HG03457 (cell line): ENCODE results near the gene PPDPF.
"Not testable (repeated sequence)": the region's sequence is repeated elsewhere in the genome, so short reads cannot be mapped to it uniquely, and the experiment has no call there.

Source experiments
- ATAC-seq: cut with Tn5 transposase; IDR thresholded peaks from one replicate; pipeline ENCODE4 v1.9.1; 2021; ENCODE audit warnings: moderate number of reproducible peaks; ENCODE audit not compliant: unreplicated experiment

The PPDPF gene

DNA sequence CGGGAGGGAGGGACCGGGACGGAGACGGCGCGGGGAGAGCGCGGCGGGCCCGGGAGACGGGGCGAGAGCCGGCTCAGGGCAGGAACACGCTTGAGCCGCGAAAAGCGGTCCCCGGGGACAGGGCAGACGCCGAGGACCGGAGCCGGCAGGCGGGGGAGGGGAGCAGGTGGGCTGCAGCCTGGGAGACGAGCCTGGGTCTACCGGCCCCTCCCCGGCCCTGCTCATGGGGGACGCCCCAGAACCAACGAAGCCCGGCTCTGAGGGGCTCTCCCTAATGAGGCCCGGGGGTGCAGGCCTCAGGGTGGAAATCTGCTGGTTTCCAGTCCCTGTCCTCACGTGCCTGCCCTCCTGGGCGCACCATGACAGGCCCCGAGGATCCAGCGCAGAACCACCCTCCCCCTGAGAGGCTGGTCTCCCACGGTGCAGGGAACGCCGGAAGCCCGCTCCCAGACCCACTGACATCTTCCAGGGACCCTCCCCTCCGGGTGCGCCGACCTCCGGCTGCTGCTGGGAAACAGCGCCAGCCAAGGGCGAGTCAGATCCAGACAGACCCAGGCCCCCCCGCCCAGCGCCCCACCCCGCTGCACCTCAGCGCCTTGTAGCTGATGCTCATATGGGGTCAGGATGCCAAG is 21.1 kb upstream of the PPDPF start:
- no peak for ATAC-seq

DNA sequence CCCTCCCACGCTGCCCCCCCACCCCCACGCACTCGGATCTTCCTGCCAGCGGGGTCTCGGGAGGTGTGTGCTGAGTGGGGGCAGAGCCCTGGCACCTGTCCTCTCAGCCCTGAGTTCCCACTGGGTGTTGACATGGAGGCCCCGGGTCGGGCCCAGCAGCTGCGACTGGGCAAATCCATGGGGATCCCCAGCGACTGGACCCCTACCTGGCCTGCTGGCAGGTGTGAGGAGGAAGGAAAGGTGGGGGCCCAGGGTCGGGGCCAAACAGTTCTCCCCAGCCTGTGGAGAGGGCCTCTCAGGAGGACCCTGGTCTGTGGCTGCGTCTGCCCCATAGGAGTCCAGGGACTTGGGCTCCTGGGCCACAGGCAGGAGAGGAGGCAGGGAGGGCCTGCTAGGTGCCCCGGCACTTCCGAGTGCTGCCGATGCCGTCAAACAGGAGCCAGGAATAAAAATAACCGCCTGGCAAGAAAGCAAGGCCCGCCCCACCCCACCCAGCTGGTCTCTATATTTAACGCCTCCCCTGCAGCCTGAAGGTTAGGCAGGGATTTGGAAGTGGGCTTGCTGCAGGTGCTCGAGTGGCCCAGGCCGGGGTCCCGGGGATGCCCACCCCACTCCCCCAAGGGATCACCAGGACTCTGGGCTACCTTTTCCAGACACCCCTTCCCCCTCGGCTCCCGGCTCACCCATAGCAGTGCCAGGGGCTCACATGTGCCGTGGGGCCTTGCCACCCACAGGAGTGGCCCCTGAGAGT is 20.2 kb upstream of the PPDPF start:
- ATAC-seq, result no peak

DNA sequence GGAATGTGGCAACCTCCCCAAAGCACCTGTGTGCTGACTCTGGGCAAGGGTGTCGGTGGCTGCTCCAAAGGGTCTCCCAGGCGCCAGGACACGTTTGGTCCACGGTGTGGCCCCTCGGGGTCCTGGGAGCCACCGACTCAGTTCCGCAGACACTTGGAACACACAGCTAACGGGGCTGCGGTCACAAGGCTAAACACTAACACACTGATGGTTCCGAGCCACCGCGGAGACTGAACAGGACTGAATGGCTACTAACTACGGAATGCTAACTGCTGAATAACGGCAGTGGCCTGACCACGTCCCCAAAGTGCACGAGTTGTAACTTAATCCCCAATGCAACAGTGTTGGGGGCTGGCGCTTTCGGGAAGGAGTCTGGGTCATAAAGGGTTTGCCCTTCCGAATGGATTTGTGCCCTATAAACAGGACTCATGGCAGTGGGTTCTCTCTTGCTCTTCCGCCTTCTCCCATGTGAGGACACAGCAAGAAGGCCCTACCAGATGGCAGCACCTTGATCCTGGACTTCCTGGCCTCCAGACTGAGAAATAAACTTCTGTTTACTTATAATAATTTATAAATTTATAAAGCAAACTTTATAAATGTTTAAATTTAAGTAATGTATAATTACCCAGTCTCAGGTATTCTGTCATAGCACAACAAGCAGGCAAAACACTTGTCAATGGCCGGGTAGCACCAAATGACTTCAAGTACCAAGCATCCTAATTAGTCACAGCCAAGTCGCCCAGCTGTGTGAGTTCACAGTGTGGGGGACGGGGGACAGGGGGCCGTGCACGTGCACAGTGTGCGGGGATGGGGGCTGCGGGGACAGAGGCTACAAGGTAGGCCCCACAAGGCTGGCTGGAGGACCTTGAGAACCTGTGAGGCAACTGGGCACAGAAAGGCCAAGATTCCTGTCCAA is 19.4 kb upstream of the PPDPF start:
- no peak for ATAC-seq

DNA sequence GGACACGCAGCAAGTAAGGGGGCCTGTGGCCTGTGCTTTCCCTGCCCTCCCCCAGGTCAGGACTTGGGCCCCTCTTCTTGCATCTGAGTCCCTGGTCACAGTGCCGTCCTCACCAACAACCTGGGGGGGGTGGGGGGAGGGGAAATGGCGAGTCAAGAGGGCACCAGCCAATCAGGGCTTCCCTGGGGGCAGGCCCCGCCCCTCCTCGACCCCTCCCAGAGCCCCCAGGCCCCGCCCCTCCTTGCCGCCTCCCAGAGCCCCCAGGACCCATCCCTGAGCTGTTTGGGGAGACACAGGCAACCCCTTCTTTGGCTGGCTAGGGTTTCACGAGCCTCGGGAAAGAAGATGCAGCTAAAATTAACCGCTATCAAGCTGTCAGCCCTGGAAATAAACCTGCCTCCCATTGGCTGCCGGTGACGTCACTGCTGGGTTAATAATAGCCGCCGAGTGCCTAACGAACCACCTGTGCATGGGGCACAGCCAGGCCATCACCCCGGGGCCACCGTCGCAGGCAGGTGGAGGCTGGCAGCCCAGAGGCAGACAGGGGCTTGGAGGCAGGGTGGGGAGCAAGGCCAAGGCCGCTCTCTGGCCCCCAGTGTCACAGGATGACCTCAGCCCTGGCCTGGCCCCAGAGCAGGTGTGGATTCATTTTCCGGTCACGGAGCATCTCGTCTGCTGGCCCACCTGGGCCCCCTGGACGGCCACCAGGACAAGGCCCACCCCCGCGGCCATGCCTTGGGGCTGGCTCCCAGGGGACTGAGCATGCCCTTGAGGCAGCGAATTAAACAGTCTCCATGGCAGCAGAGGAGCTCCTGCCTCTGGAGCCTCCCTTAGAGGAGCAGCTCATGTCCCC is 18.5 kb upstream of the PPDPF start:
- ATAC-seq, result no peak

DNA sequence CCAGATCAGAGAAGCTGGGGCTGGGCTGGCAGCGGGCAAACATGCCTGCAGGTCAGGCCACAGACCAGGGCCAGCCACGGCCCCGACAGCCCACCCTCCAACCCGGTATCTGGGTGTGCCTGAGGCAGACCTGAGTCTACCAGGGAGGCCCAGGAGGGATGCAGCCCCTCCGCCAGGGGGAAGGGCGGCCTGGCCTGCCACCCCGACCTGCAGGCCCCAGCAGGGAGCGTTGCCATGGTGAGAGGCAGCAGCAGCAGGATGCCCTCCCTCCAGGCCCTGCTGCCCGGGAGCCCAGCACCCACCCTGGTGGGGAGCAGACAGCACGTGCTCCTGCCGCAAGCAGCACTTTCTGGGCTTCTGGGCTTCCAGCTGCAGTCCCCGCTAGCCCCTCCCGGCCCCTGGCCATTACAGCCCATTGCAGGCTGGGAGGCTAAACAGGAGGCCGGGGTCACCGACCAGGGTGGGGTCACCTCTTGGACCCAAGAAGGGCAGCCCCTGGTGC is 17.8 kb upstream of the PPDPF start:
- ATAC-seq, result no peak

DNA sequence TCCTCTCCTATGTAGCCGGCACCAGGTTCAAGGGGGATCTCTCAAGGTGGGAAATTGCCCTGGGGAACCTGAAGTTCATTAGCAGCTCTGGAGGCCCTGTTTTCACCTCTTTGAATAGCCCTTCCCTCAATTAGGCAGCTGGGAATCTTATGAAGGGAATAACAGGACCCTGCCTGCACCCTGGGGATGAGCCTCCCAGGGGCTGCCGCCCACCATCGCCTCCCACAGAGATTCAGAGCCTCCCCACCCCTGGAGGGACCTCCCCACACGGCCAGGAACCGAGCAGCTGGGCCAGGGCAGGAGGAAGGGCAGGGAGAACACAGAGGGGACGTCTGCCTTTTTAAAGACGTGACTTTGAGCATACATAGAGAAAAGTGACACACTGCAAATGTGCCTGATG is 17.0 kb upstream of the PPDPF start:
- no peak for ATAC-seq

DNA sequence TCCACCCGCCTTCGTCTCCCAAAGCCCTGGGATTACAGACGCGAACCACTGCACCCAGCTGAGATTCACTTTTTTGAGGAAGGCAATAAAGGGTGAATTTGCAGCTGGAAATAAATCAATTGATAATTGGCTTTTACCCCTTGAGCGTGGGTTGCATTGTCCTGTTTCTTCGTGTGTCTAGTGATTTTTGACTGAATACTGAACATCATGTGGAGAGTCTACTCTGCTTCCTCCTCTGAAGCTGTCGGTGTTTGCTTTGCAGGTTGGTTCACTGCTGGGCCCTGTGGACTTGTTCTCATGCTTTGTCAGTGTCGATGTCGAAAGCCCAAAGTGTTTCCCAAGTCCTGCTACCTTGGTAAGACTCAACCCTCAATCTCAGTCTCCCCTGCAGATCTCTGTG is 15.9 kb upstream of the PPDPF start:
- ATAC-seq, result no peak

DNA sequence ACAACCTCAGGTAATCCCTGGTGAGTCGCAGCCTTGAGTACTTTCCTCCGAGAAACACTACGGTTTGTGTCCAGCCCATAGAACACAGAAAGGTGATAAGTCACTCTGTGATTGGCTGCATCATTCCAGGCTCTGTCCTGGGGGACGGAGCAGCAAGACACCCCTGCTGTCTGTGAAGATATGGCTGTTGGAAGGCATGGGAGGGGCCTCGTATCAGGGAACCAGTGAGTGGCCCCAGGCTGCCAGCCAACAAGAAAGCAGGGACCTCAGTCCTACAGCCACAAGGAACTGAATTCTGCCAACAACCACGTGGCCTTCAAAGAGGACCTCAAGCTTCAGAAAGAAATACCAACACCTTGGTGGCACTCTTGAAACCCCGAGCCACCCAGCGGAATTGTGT is 15.3 kb upstream of the PPDPF start:
- ATAC-seq, result no peak

DNA sequence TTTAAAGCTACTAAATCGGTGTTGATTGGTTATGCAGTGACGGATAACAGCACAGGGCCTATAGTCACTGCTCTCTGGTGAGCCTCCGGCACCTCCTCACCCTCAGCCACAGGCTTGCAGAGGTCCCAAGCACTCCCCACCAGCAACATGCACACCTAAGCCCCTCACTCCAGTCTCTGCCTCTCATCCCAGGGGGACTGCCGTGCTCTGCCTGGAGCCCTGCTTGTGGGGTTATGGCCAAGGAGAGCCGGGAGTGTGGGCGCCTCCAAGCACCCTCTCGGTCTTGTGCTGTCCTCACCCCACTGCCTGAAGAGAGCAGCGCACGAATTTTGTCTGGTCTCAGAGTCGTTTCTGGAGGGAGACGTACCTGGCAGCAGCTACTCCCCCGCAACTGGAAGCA is 14.8 kb upstream of the PPDPF start:
- ATAC-seq, result no peak

DNA sequence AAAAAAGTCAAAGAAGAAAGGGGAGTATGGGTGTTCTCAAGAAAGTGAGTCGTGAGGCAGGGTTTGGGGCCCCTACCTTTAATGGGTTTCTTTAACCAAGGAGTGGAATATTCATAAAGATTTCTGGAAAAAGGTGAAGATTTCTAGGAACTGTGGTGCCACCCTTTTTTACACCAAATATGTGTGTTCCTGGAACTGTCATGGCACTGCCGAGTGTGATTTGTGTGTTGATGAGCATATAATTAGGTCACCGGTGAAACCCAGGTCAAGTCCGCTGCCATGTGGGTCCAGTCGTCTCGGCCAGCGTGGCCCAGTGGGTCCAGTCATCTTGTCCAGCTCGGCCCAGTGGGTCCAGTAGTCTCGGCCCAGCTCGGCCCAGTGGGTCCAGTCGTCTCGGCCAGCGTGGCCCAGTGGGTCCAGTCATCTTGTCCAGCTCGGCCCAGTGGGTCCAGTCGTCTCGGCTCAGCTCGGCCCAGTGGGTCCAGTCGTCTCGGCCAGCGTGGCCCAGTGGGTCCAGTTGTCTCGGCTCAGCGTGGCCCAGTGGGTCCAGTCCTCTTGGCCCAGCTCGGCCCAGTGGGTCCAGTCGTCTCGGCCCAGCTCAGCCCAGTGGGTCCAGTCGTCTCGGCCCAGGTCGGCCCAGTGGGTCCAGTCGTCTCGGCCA is 13.4 kb upstream of the PPDPF start:
- no peak for ATAC-seq

DNA sequence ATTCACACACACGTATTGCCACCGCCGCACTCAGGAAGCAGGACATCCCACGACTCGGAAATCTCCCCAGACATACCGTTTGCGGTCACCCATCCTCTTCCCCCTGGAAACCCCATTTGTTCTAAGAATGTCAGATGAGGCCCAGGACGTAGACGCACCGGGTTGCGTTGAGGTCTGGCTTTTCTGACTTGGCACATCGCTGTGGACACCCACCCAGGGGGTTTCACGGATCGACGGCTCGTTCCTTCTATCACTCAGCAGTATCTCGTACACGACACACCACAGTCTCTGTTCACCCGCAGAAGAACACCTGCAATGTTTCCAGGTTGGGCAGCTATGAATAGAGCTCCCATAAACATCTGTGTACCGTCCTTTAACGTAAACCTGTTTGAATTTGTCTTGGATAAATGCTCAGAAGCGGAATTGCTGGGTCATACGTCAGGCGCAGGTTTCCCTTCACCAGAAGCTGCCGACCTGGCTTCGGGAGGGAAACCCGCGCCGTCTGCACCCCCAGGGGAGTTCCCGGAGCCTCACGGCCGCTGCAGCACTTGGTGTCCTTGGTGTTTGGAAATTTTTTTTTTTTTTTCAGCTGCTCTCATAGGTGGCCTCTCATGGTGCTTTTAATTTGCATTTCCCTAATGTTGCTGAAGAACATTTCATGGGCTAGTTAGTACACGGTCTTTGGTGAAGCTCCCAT is 12.3 kb upstream of the PPDPF start:
- no peak for ATAC-seq

DNA sequence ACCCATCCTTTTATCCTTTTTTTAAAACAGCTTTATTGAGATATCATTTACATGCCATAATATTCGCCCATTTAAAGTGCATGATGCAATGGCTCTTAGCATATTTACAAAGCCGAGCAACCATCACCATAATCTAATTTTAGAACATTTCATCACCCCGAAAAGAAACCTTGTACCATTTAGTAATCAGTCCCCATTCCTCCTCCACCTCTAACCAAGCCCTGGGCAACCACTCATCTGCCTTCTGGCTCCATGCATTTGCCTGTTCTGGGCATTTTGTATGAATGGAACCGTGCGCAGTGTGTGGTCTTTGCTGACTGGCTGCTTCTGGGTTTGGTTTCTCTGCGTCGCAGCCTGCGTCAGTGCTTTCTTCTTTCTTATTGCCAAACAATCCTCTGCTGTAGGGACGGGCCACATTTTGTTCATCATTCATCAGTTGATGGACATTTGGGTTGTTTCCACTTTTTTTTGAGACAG is 11.4 kb upstream of the PPDPF start:
- ATAC-seq, result no peak

DNA sequence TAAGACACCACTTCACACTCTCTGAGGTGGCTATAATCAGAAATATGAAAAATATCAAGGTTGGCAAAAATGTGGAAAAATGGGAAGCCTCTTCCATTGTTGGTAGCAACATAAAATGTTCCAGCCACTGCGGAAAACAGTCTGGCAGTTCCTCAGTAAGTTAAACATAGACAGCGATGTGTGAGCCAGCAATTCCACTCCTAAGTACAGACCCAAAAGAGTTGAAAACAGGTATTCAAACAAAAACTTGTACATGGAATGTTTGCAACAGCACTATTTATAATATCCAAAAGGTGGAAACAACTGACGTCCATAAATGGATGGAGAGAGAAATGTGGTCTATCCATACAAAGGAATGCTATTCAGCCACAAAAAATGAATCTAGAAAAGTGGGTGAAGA is 7.4 kb upstream of the PPDPF start:
- ATAC-seq, result no peak

DNA sequence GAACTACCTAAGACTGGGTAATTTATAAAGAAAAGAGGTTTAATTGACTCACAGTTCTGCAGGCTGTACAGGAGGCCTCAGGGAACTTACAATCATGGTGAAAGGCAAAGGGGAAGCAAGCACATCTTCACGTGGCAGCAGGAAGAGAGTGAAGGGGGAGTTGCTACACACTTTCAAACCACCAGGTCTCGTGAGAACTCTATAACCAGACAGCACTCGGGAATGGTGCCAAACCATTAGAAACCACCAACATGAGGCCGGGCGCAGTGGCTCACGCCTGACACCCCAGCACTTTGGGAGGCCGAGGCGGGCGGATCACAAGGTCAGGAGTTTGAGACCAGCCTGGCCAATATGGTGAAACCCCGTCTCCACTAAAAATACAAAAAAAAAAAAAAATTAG is 6.0 kb upstream of the PPDPF start:
- not testable (repeated sequence) for ATAC-seq

DNA sequence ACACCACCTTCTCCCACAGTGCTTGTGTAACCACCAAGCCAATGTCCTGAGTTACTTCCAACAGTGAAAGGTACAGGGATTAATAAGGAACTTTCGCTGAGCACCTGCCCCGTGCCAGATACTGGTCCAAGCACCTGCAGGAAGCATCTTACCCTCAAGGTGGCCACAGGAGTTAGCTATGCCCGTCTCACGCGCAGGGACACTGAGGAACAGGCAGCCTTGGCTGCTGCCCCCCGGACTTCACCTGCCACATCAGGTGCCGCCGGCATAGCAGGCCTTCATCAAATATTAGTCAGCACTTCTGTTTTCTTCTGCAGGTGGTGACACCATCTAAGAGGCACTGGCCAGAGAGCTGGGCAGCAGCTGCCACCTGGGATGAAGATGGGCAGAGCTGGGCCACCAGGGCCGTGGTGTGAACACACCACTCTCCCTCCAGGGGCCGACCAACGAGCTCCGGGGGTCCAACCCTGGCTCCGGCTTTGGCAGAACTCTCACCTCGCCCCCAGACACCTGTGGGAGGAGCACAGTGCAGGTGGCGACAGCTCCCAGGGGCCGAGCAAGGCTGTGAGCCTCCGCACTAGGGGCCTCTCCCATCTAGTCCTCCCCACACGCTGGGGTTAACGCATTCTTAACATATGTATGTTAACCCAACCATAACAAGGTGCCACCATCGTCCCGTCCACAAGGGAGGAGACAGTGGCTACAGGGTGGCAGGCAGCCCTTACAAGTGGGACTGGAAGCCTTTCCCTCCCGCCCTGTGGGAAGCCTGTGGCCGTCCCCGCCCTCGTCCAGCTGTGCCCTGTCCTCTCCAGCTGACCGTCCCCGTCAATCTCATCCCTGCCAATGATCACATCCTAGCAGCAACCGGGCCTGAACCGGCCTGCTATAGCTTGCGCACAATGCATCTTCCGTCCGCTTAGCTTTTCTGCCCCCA is 2.9 kb upstream of the PPDPF start:
- ATAC-seq, result no peak

DNA sequence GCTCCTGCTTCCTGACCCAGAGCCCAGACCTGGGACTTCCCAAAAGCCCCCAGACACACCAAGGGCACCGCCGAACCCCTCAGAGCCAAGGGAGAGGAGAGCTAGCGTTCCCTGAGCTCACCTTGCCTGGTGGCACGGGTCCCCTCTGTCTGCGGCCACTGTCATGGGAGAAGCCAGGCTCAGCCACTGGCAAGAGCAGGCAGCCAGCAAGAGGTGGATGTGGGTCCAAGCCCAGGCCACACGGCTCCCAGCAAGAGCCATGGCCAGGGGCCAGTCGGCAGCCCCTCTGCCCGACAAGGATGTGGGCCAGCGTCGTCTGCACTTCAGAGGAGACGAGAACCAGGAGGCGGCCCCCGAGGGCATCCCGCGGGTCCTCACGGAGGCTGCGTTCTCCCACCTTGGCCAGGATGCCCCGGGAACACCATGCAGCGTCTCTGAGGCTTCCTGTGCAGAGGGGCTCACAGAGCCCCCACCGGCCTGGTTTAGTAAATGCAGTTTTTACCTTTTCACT is 2.2 kb upstream of the PPDPF start:
- no peak for ATAC-seq

DNA sequence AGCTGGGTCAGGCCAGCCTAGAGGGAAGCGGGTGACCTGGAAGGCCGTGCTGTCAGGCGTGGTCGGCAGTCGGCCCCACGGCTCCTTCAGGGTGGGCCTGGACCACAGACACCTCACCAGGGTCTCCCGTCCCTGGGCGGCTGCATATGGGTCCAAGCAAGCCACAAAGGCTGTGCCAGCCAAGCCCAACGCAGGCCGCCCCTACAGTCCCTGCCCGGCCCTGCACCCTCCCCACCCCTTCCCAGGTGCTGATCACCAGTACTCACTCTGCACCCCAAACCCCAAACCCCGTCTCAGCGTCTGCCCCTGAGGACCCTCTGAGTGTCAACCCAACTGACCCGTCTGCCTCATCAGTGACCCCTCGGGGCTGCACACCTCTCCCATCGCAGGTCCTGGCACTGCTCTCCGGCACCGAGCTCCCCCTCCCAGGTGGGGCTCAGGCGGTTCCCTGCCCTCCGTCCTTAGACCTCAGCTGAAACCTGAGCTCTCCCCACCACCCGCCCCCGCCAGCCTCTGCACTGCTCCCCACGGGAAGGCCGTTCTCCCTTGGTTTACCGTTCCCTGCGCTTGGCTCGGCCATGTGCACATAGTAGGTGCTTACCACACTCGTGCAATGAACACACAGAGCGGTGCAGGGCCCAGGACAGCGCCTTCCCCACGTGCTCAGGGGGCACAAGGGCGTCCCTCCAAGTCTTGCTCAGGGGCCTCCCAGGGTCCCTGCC is 1.5 kb upstream of the PPDPF start:
- no peak for ATAC-seq
